H1 (cell line): ENCODE data around the gene DRC7. TPM values are rescaled to one million over a fixed set of nuclear protein-coding genes. Genes with fewer than 3 reads are reported as not detected.

Experiments used
- CTCF ChIA-PET: fragments of 300-600 bp; sonication (Branson Sonifier 250); formaldehyde crosslinking; loops from one replicate; lab custom pipeline; 2021; ENCODE audit not compliant: partially characterized antibody; lab: Charles Lee
- POLR2A ChIA-PET: fragments of 300-600 bp; sonication (Branson Sonifier 250); formaldehyde crosslinking; loops from one replicate; lab custom pipeline; 2021; ENCODE audit warnings: inconsistent platforms; ENCODE audit not compliant: partially characterized antibody; lab: Charles Lee
- DNase-seq, 2 experiments: peaks; one replicate each; pipeline versions ENCODE4 v3.0.0 to v3.0.0-alpha.2; 2010 to 2022; ENCODE audit warnings: low spot score in 2 of 2, low read depth in 1 of 2, mixed read lengths in 1 of 2
- FAIRE-seq: peaks from 2 replicates; lab custom pipeline; 2011; peaks lifted over from hg19 to GRCh38; lab: Jason Lieb, UNC
- H2AFZ ChIP-seq: 2 replicates; pipeline ENCODE4 v1.8.1; 2012; ENCODE audit warnings: low read length, inconsistent platforms
- H2AK5ac ChIP-seq: 2 replicates; pipeline ENCODE4 v1.6.1; 2013; ENCODE audit warnings: low read depth, low read length
- H2BK120ac ChIP-seq: replicated peaks from 2 replicates; pipeline ENCODE3; 2013; ENCODE audit warnings: low read depth, low read length, inconsistent platforms
- H2BK12ac ChIP-seq: 2 replicates; pipeline ENCODE4 v1.6.1; 2013; ENCODE audit warnings: low read depth, low read length
- H2BK15ac ChIP-seq: 2 replicates; pipeline ENCODE4 v1.6.1; 2013; ENCODE audit warnings: low read length
- H2BK20ac ChIP-seq: 2 replicates; pipeline ENCODE4 v1.6.1; 2013; ENCODE audit warnings: low read length
- H2BK5ac ChIP-seq: 2 replicates; pipeline ENCODE4 v1.6.1; 2013; ENCODE audit warnings: low read depth, low read length
- H3K14ac ChIP-seq: 2 replicates; pipeline ENCODE4 v1.6.1; 2013; ENCODE audit warnings: inconsistent platforms; ENCODE audit not compliant: insufficient read length
- H3K18ac ChIP-seq: 2 replicates; pipeline ENCODE4 v1.6.1; 2013; ENCODE audit warnings: low read length; ENCODE audit errors: extremely low read depth
- H3K23ac ChIP-seq: 2 replicates; pipeline ENCODE4 v1.6.1; 2013; ENCODE audit warnings: inconsistent platforms; ENCODE audit not compliant: insufficient read length
- H3K23me2 ChIP-seq: 2 replicates; pipeline ENCODE4 v1.6.1; 2013; ENCODE audit warnings: low read depth, low read length
- H3K27ac ChIP-seq: 2 replicates; pipeline ENCODE4 v1.6.1; 2011; ENCODE audit warnings: low read depth, low read length, inconsistent platforms
- H3K27me3 ChIP-seq, 4 experiments: replicated peaks in 1 of 4; 1 replicate in 1 of 4; 2 replicates in 3 of 4; pipeline versions ENCODE4 v1.6.1 to v1.8.1; 2011 to 2013; ENCODE audit warnings: low read length in 3 of 4, mild to moderate bottlenecking in 3 of 4, inconsistent platforms in 2 of 4, mixed read lengths in 2 of 4, moderate library complexity in 1 of 4; ENCODE audit not compliant: control insufficient read depth in 3 of 4, insufficient read depth in 3 of 4; ENCODE audit errors: extremely low read depth in 1 of 4
- H3K36me3 ChIP-seq, 4 experiments: 2 replicates each; pipeline versions ENCODE4 v1.6.1 to v1.8.1; 2011 to 2013; ENCODE audit warnings: mild to moderate bottlenecking in 4 of 4, low read length in 3 of 4, moderate library complexity in 2 of 4, control low read depth in 1 of 4, inconsistent platforms in 1 of 4; ENCODE audit not compliant: insufficient read depth in 4 of 4, control insufficient read depth in 2 of 4
- H3K4ac ChIP-seq: replicated peaks from 2 replicates; pipeline ENCODE3; 2013; ENCODE audit warnings: low read length, low read depth, mixed read lengths, inconsistent platforms; ENCODE audit not compliant: insufficient read length
- H3K4me1 ChIP-seq, 4 experiments: replicated peaks in 1 of 4; 1 replicate in 1 of 4; 2 replicates in 3 of 4; pipeline versions ENCODE4 v1.6.1 to v1.8.1; 2011 to 2013; ENCODE audit warnings: low read length in 3 of 4, inconsistent platforms in 2 of 4, mixed read lengths in 1 of 4; ENCODE audit not compliant: insufficient read depth in 4 of 4, control insufficient read depth in 3 of 4
- H3K4me2 ChIP-seq, 2 experiments: 2 replicates each; pipeline versions ENCODE4 v1.6.1 to v1.8.1; 2011 to 2013; ENCODE audit warnings: low read depth in 2 of 2, low read length in 2 of 2, control low read depth in 1 of 2, inconsistent platforms in 1 of 2, mild to moderate bottlenecking in 1 of 2; ENCODE audit not compliant: insufficient read depth in 1 of 2
- H3K4me3 ChIP-seq, 4 experiments: fragments of 200-600, 300-600 bp in 1 of 4; sonication (generic), shearing (Covaris generic), sonication (Bioruptor Twin) in 1 of 4; 2 replicates each; pipeline versions ENCODE4 v1.5.1 to v1.8.1; 2011 to 2016; ENCODE audit warnings: low read length in 4 of 4, low read depth in 3 of 4, control low read depth in 2 of 4, inconsistent platforms in 2 of 4, mild to moderate bottlenecking in 2 of 4, mixed read lengths in 1 of 4, moderate library complexity in 1 of 4; ENCODE audit not compliant: insufficient read depth in 2 of 4; ENCODE audit errors: extremely low read depth in 1 of 4
- H3K56ac ChIP-seq: replicated peaks from 2 replicates; pipeline ENCODE3; 2013; ENCODE audit warnings: low read depth, mild to moderate bottlenecking, mixed read lengths, low read length, inconsistent platforms; ENCODE audit not compliant: insufficient read length
- H3K79me1 ChIP-seq: 2 replicates; pipeline ENCODE4 v1.6.1; 2013; ENCODE audit warnings: low read depth, low read length, control low read depth
- H3K79me2 ChIP-seq, 2 experiments: 2 replicates each; pipeline versions ENCODE4 v1.6.1 to v1.8.1; 2012 to 2013; ENCODE audit warnings: low read length in 2 of 2, mild to moderate bottlenecking in 2 of 2, inconsistent platforms in 1 of 2; ENCODE audit not compliant: insufficient read depth in 2 of 2, control insufficient read depth in 1 of 2
- H3K9ac ChIP-seq, 4 experiments: replicated peaks in 1 of 4; 1 replicate in 1 of 4; 2 replicates in 3 of 4; pipeline versions ENCODE4 v1.6.1 to v1.8.1; 2011 to 2013; ENCODE audit warnings: low read depth in 3 of 4, low read length in 3 of 4, control low read depth in 2 of 4, mild to moderate bottlenecking in 2 of 4, moderate library complexity in 2 of 4, inconsistent platforms in 1 of 4; ENCODE audit errors: extremely low read depth in 1 of 4
- H3K9me3 ChIP-seq, 2 experiments: 2 replicates each; pipeline versions ENCODE4 v1.6.1 to v1.8.1; 2012 to 2013; ENCODE audit warnings: mild to moderate bottlenecking in 2 of 2, moderate library complexity in 2 of 2, control low read depth in 1 of 2, inconsistent platforms in 1 of 2, low read depth in 1 of 2, low read length in 1 of 2, mixed read lengths in 1 of 2; ENCODE audit not compliant: insufficient read depth in 2 of 2
- H4K20me1 ChIP-seq, 2 experiments: replicated peaks in 1 of 2; 2 replicates each; pipeline versions ENCODE3 to v1.8.1; 2011 to 2013; ENCODE audit warnings: inconsistent platforms in 2 of 2, low read length in 2 of 2, mild to moderate bottlenecking in 1 of 2; ENCODE audit not compliant: insufficient read depth in 2 of 2, control insufficient read depth in 1 of 2
- H4K5ac ChIP-seq: 2 replicates; pipeline ENCODE4 v1.6.1; 2013; ENCODE audit warnings: low read length, low read depth, mixed read lengths, inconsistent platforms; ENCODE audit not compliant: insufficient read length
- H4K8ac ChIP-seq: 2 replicates; pipeline ENCODE4 v1.8.0; 2013; ENCODE audit warnings: mild to moderate bottlenecking, moderate library complexity, low read length, inconsistent platforms; ENCODE audit not compliant: insufficient read depth; ENCODE audit errors: extremely low read depth
- H4K91ac ChIP-seq: replicated peaks from 2 replicates; pipeline ENCODE3; 2013; ENCODE audit warnings: low read length, mixed read lengths, inconsistent platforms; ENCODE audit not compliant: insufficient read length
- ASH2L ChIP-seq: fragments of 200-600, 300-600 bp; sonication (generic); IDR thresholded peaks from one replicate; pipeline ENCODE4 v1.7.1; 2017; ENCODE audit warnings: low read length
- BCL11A ChIP-seq, 2 experiments: IDR thresholded peaks; one replicate each; pipeline ENCODE4 v1.6.1; 2011; ENCODE audit warnings: low read depth in 2 of 2, low read length in 2 of 2, mild to moderate bottlenecking in 2 of 2
- CEBPB ChIP-seq: IDR thresholded peaks from 2 replicates; pipeline ENCODE4 v1.6.1; 2012; ENCODE audit warnings: low read depth, low read length
- CHD1 ChIP-seq: IDR thresholded peaks from 2 replicates; pipeline ENCODE4 v1.6.1; 2012; ENCODE audit warnings: low read depth, low read length, improper control_type of control experiment
- CREB1 ChIP-seq: IDR thresholded peaks from 2 replicates; pipeline ENCODE4 v1.6.1; 2012; ENCODE audit warnings: inconsistent platforms
- FOSL1 ChIP-seq: IDR thresholded peaks from 2 replicates; pipeline ENCODE4 v1.6.1; 2011; ENCODE audit warnings: mild to moderate bottlenecking, low read depth, low read length, moderate library complexity; ENCODE audit not compliant: insufficient read depth
- GABPA ChIP-seq: IDR thresholded peaks from 2 replicates; pipeline ENCODE4 v1.6.1; 2011; ENCODE audit warnings: mild to moderate bottlenecking, low read length, moderate library complexity, borderline replicate concordance; ENCODE audit not compliant: insufficient read depth
- HDAC2 ChIP-seq, 2 experiments: fragments of 300-600 bp in 1 of 2; sonication (generic) in 1 of 2; IDR thresholded peaks; 2 replicates each; pipeline ENCODE4 v1.6.1; 2011 to 2012; ENCODE audit warnings: low read depth in 2 of 2, low read length in 2 of 2, mild to moderate bottlenecking in 2 of 2, moderate library complexity in 2 of 2, borderline replicate concordance in 1 of 2, inconsistent platforms in 1 of 2
- RXRA ChIP-seq: IDR thresholded peaks from 2 replicates; pipeline ENCODE4 v1.6.1; 2011; ENCODE audit warnings: low read depth, mild to moderate bottlenecking, low read length, moderate library complexity; ENCODE audit not compliant: insufficient read depth
- WGBS, 2 experiments: shearing (Covaris generic) in 1 of 2; methylation state at CpG; one replicate each; pipeline versions ENCODE4 v1.1.6 to v1.1.7; 2013 to 2015; ENCODE audit warnings: low lambda C conversion rate in 2 of 2, mixed read lengths in 2 of 2, inconsistent platforms in 1 of 2, low coverage in 1 of 2, missing lambda C conversion rate in 1 of 2; ENCODE audit not compliant: insufficient replicate concordance in 2 of 2, insufficient coverage in 1 of 2, insufficient read length in 1 of 2; ENCODE audit errors: extremely low coverage in 1 of 2, missing lambda C conversion rate in 1 of 2; 5-methylcytosine and 5-hydroxymethylcytosine counted together
- polyA plus RNA-seq, 7 experiments: library from polyadenylated mRNA; depleted of rRNA in 3 of 7; stranded (reverse) in 5 of 7; unstranded in 2 of 7; fragments of >200 nt in 5 of 7; fragments of 200-250 nt in 2 of 7; gene quantifications; 1 replicate in 5 of 7; 2 replicates in 1 of 7; 4 replicates in 1 of 7; pipeline versions ENCODE4 v1.2.1 to v1.2.3, GENCODE V29; 2011 to 2013; ENCODE audit warnings: missing spikeins in 2 of 7, mixed read lengths in 2 of 7
- total RNA-seq: library from RNA; stranded (reverse); fragmentation: NEBNext Ultra II Directional; extraction: Animal tissue kit (Norgen Biotek cat#: 25700); gene quantifications from 2 replicates; pipeline ENCODE4 v1.2.1, GENCODE V29; 2021

The DRC7 gene
- total and polyA plus RNA-seq, 2 of the 8 experiments (the other 6 are each of a cell fraction or from before 2014, with no cell fraction given): 0.14 TPM; not detected in 1

- CTCF ChIA-PET: no interaction called here
- peak overlapping the region; percentile 88 for H4K91ac ChIP-seq
- POLR2A ChIA-PET: no interaction called here
- H3K23ac ChIP-seq: no peak overlapping the region
- no peaks in the 10 kb centered on the region; a peak in 1 of 7 replicates for H3K27me3 ChIP-seq
- no peak overlapping the region for H3K27ac ChIP-seq
- H3K18ac ChIP-seq: no peak overlapping the region
- H2BK12ac ChIP-seq: 0 out of 2 replicates have a peak overlapping the region, but pooled peaks have one; percentile 87
- H2AK5ac ChIP-seq: peak overlapping the region; percentile 82; the same call in 1 of the 2 replicates
- H4K5ac ChIP-seq: no peak overlapping the region
- H2BK5ac ChIP-seq: no peak overlapping the region; the same call in 1 of the 2 replicates
- H3K4me1 ChIP-seq: peaks cover 3 to 16% (median 11%) of the 10 kb centered on the region in 4 experiments
- no peak overlapping the region for H3K14ac ChIP-seq
- no peak overlapping the region for H3K4me2 ChIP-seq
- 90% methylated on average over 3 of the region's 7 CpGs; no CpG with 5 or more reads in 1 of the 2 experiments for WGBS, 2 experiments
- H3K9ac ChIP-seq: no peak overlapping the region
- H2BK120ac ChIP-seq: no peak overlapping the region
- no peaks in the 10 kb centered on the region for H3K79me1 ChIP-seq
- no peak for FAIRE-seq
- H3K23me2 ChIP-seq: no peaks in the 10 kb centered on the region
- TF ChIP-seq CREB1 (no peak), CHD1 (no peak), BCL11A (IDR thresholded peaks at IDR 0.05; ENCODE audit: low read depth in 2 of 2, low read length in 2 of 2) (no peak), RXRA (no peak), GABPA (no peak), HDAC2 (IDR thresholded peaks at IDR 0.05; ENCODE audit: borderline replicate concordance in 1 of 2, low read depth in 2 of 2, low read length in 2 of 2) (no peak), ASH2L (no peak), FOSL1 (no peak), CEBPB (no peak)
- H3K56ac ChIP-seq: no peak overlapping the region
- no peak overlapping the region for H3K4ac ChIP-seq
- no peak overlapping the region for H4K8ac ChIP-seq
- no peak overlapping the region for H2AFZ ChIP-seq
- 0 out of 2 replicates have a peak overlapping the region, but pooled peaks have one; percentile 88 for H2BK15ac ChIP-seq
- H4K20me1 ChIP-seq: no peaks in the 10 kb centered on the region
- DNase-seq: no peak
- H2BK20ac ChIP-seq: no peak overlapping the region
- H3K79me2 ChIP-seq: no peaks in the 10 kb centered on the region
- no peaks in the 10 kb centered on the region for H3K36me3 ChIP-seq
- no peak overlapping the region for H3K4me3 ChIP-seq
- no peaks in the 10 kb centered on the region for H3K9me3 ChIP-seq
Observed at GRCh38 chr16:57679767-57680482, 14.7 kb upstream of the DRC7 start.
